ENCODE data around the gene RMRP.

- TF ChIP-seq CTCF (IDR thresholded peaks at IDR 0.05): no peak
- no peak for TF ChIP-seq POLR2A (IDR thresholded peaks at IDR 0.05)
Observed at GRCh38 chr9:35662437-35662836, 4.6 kb upstream of the RMRP start.
